Measurements from ENCODE around the gene SMS.

GRCh38 chrX:21949689-21950088 is 9.2 kb downstream of the SMS start:
- TF ChIP-seq CTCF (IDR thresholded peaks at IDR 0.05) (no peak), POLR2A (IDR thresholded peaks at IDR 0.05) (no peak)
